GM23338 (cell line): Measurements from ENCODE around the gene TRAPPC12. TPM values are rescaled to one million over a fixed set of nuclear protein-coding genes. Genes with fewer than 3 reads are reported as not detected.

Source experiments
- ATAC-seq: fragments of 200-7000 bp; cut with Tn5 transposase; 3 replicates; pipeline ENCODE4 v1.9.1; 2020
- DNase-seq: peaks from one replicate; pipeline ENCODE4 v3.0.0-alpha.2; 2015; ENCODE audit warnings: low spot score
- H2AFZ ChIP-seq: fragments of 200-600 bp; sonication (generic); 2 replicates; pipeline ENCODE4 v1.8.0; 2016; ENCODE audit warnings: antibody characterized with exemption, mild to moderate bottlenecking, moderate library complexity
- H3F3A ChIP-seq: fragments of 200-600 bp; sonication (generic); replicated peaks from 2 replicates; pipeline ENCODE4 v1.8.0; 2017; ENCODE audit warnings: antibody characterized with exemption, mixed run types, low read depth
- H3K27ac ChIP-seq: fragments of 200-600 bp; sonication (generic); 2 replicates; pipeline ENCODE4 v1.6.1; 2016; ENCODE audit warnings: low read depth
- H3K27me3 ChIP-seq: fragments of 200-600 bp; sonication (generic); 2 replicates; pipeline ENCODE4 v1.8.0; 2016; ENCODE audit warnings: mild to moderate bottlenecking, mixed run types, moderate library complexity; ENCODE audit not compliant: insufficient read depth
- H3K36me3 ChIP-seq: fragments of 200-600 bp; sonication (generic); 2 replicates; pipeline ENCODE4 v1.8.0; 2016; ENCODE audit warnings: mild to moderate bottlenecking; ENCODE audit not compliant: insufficient read depth
- H3K4me1 ChIP-seq: fragments of 200-600 bp; sonication (generic); 2 replicates; pipeline ENCODE4 v1.8.0; 2016; ENCODE audit warnings: mild to moderate bottlenecking, moderate library complexity; ENCODE audit not compliant: insufficient read depth
- H3K4me2 ChIP-seq: fragments of 200-600 bp; sonication (generic); 2 replicates; pipeline ENCODE4 v1.7.1; 2017; ENCODE audit warnings: mixed run types
- H3K4me3 ChIP-seq: fragments of 200-600 bp; sonication (generic); 2 replicates; pipeline ENCODE4 v1.6.1; 2016; ENCODE audit warnings: mixed run types
- H3K79me2 ChIP-seq: fragments of 200-600 bp; sonication (generic); replicated peaks from 2 replicates; pipeline ENCODE4 v1.8.0; 2017; ENCODE audit warnings: mild to moderate bottlenecking; ENCODE audit not compliant: insufficient read depth
- H3K9me2 ChIP-seq: fragments of 200-600 bp; sonication (generic); 2 replicates; pipeline ENCODE4 v1.8.0; 2017; ENCODE audit not compliant: insufficient read depth
- H4K20me1 ChIP-seq: fragments of 200-600 bp; sonication (generic); replicated peaks from 2 replicates; pipeline ENCODE4 v1.8.0; 2017; ENCODE audit warnings: mild to moderate bottlenecking; ENCODE audit not compliant: insufficient read depth
- H3K27ac Mint-ChIP-seq: 2 replicates; pipeline ENCODE4 v1.8.0; 2020; ENCODE audit warnings: inconsistent platforms, mild to moderate bottlenecking, moderate library complexity, mixed read lengths
- H3K27me3 Mint-ChIP-seq: 3 replicates; pipeline ENCODE4 v1.8.0; 2022; ENCODE audit warnings: low read depth, mild to moderate bottlenecking, moderate library complexity, mixed read lengths, inconsistent platforms; ENCODE audit not compliant: insufficient read depth, poor library complexity
- H3K36me3 Mint-ChIP-seq: 3 replicates; pipeline ENCODE4 v1.8.0; 2021; ENCODE audit warnings: low read depth, mild to moderate bottlenecking, inconsistent platforms, moderate library complexity, mixed read lengths
- H3K4me1 Mint-ChIP-seq: 3 replicates; pipeline ENCODE4 v1.8.0; 2020; ENCODE audit warnings: mild to moderate bottlenecking, inconsistent platforms, mixed read lengths
- H3K4me3 Mint-ChIP-seq: 3 replicates; pipeline ENCODE4 v1.8.0; 2021; ENCODE audit warnings: moderate library complexity, mild to moderate bottlenecking, inconsistent platforms, mixed read lengths
- H3K9me3 Mint-ChIP-seq: 3 replicates; pipeline ENCODE4 v1.8.0; 2020; ENCODE audit warnings: moderate library complexity, mild to moderate bottlenecking, inconsistent platforms, mixed read lengths
- CREB1 ChIP-seq: fragments of 250-450 bp; sonication (Bioruptor Pico); IDR thresholded peaks from 2 replicates; pipeline ENCODE4 v1.5.0; 2020; ENCODE audit warnings: low read depth, mild to moderate bottlenecking, moderate library complexity
- CTCF ChIP-seq, 2 experiments: fragments of 200-600 bp in 1 of 2; sonication (generic) in 1 of 2; conservative IDR thresholded peaks; 2 replicates each; pipeline versions ENCODE4 v1.5.1 to v1.6.1; 2016 to 2017; ENCODE audit warnings: antibody characterized with exemption in 2 of 2, low read depth in 2 of 2, mild to moderate bottlenecking in 2 of 2, moderate library complexity in 1 of 2
- ETS1 ChIP-seq: IDR thresholded peaks from 2 replicates; pipeline ENCODE4 v1.6.1; 2016; ENCODE audit warnings: antibody characterized with exemption
- EZH2 ChIP-seq: fragments of 200-600 bp; sonication (generic); IDR thresholded peaks from one replicate; pipeline ENCODE4 v1.8.0; 2017; ENCODE audit warnings: antibody characterized with exemption, mild to moderate bottlenecking, low read depth; ENCODE audit not compliant: unreplicated experiment
- EZH2phosphoT487 ChIP-seq: fragments of 200-600 bp; sonication (generic); IDR thresholded peaks from one replicate; pipeline ENCODE4 v1.8.1; 2018; ENCODE audit warnings: antibody characterized with exemption; ENCODE audit not compliant: unreplicated experiment
- JUNB ChIP-seq: IDR thresholded peaks from one replicate; pipeline ENCODE4 v1.6.1; 2016; ENCODE audit warnings: antibody characterized with exemption; ENCODE audit not compliant: unreplicated experiment
- NANOG ChIP-seq: IDR thresholded peaks from 2 replicates; pipeline ENCODE4 v1.6.1; 2016; ENCODE audit warnings: antibody characterized with exemption, borderline replicate concordance
- POLR2AphosphoS5 ChIP-seq: IDR thresholded peaks from 2 replicates; pipeline ENCODE4 v1.6.1; 2016; ENCODE audit warnings: antibody characterized with exemption, low read depth
- REST ChIP-seq: IDR thresholded peaks from one replicate; pipeline ENCODE4 v1.6.1; 2018; ENCODE audit warnings: antibody characterized with exemption; ENCODE audit not compliant: unreplicated experiment
- ZNF331 ChIP-seq: fragments of 250-450 bp; sonication (Bioruptor Pico); IDR thresholded peaks from 2 replicates; pipeline ENCODE4 v1.5.0; 2020; ENCODE audit warnings: low read depth, mild to moderate bottlenecking, moderate library complexity
- ZNF462 ChIP-seq: fragments of 250-450 bp; sonication (Bioruptor Pico); IDR thresholded peaks from 2 replicates; pipeline ENCODE4 v1.5.0; 2020; ENCODE audit warnings: mild to moderate bottlenecking, moderate library complexity
- polyA plus RNA-seq: library from polyadenylated mRNA; unstranded; fragments of >200 nt; fragmentation: Nextera tagmentation; extraction: Ambion mirVana; gene quantifications from 2 replicates; pipeline ENCODE4 v1.2.1, GENCODE V29; 2016
- total RNA-seq: library from RNA; depleted of rRNA; stranded (reverse); fragments of >200 nt; shearing (Covaris generic); gene quantifications from 2 replicates; pipeline ENCODE4 v1.2.3, GENCODE V29; 2014

The TRAPPC12 gene
- total and polyA plus RNA-seq, 2 experiments from 2014 or later = 48.9 to 57.7 TPM

- Histone ChIP-seq H3F3A (no peaks in the 10 kb centered on the region), H3K27me3 (no peaks in the 10 kb centered on the region), H4K20me1 (no peaks in the 10 kb centered on the region), H3K9me2 (no peaks in the 10 kb centered on the region), H3K36me3 (no peaks in the 10 kb centered on the region), H3K27ac (no peak overlapping the region), H3K79me2 (no peaks in the 10 kb centered on the region), H2AFZ (no peak overlapping the region), H3K4me2 (no peak overlapping the region), H3K4me1 (no peaks in the 10 kb centered on the region), H3K4me3 (no peak overlapping the region)
- Mint-ChIP-seq H3K9me3 (no peaks in the 10 kb centered on the region), H3K4me1 (peaks cover 29% of the 10 kb centered on the region), H3K27ac (no peak overlapping the region), H3K27me3 (peaks cover 8% of the 10 kb centered on the region), H3K36me3 (peaks cover 34% of the 10 kb centered on the region), H3K4me3 (no peak overlapping the region)
- ATAC-seq (no peak), DNase-seq (no peak)
- TF ChIP-seq EZH2phosphoT487 (no peak), EZH2 (no peak), POLR2AphosphoS5 (no peak), NANOG (no peak), ZNF462 (CRISPR knock-in tag) (no peak), JUNB (no peak), ZNF331 (CRISPR knock-in tag) (no peak), CREB1 (CRISPR knock-in tag) (no peak), ETS1 (no peak), CTCF (conservative IDR thresholded peaks at IDR 0.05; ENCODE audit: low read depth in 2 of 2) (no peak), REST (no peak)
Observed at GRCh38 chr2:3466482-3466863, 87.0 kb downstream of the TRAPPC12 start.
